Measurements from ENCODE around the gene THBS1. TPM values are rescaled to one million over a fixed set of nuclear protein-coding genes. Genes with fewer than 3 reads are reported as not detected.

The THBS1 gene
- total RNA-seq, 1 experiment from 2014 or later, result 499 TPM

DNA sequence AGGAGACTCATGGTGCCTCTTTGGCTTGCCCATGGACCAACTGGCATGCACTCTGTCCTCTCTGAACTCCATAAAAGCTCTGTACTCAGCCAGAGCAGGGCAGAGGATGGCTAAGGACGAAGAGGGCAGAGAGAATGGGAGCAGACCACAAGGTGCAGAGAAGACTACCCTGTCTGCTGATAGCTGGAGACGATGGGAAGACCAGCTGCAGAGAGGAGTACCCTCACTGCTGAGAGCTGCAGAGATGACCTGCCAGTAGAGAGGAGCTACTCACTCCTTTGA, 65.0 kb downstream of the THBS1 start:
- Histone ChIP-seq H3K36me3 (no peaks in the 10 kb centered on the region), H3K9me3 (replicated peaks) (no peaks in the 10 kb centered on the region), H3K4me3 (no peak overlapping the region), H3K27ac (no peak overlapping the region), H3K4me1 (replicated peaks) (peaks cover 23% of the 10 kb centered on the region), H3K27me3 (replicated peaks) (no peaks in the 10 kb centered on the region)
- DNase-seq (ENCODE audit: low read depth in 1 of 2, low spot score in 2 of 2), result no peak

DNA sequence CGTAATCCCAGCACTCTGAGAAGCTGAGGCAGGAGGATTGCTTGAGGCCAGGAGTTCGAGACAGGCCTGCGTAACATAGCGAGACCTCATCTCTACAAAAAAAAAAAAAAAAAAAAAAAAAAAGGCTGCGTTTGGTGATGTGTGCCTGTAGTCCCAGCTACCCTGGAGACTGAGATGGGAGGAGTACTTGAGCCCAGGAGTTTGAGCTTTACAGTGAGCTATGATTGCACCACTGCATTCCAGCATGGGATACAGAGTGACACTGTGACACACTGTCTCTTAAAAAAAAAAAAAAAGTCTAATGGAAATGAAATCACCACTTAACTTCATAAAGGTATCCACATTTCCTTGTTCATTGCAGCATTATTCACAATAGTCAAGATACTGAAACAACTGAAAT, 65.5 kb downstream of the THBS1 start:
- Histone ChIP-seq H3K27me3 (replicated peaks) (no peaks in the 10 kb centered on the region), H3K36me3 (no peaks in the 10 kb centered on the region)
- no peak for DNase-seq (ENCODE audit: low read depth in 1 of 2, low spot score in 2 of 2)

More for the DNA sequence above, 65.5 kb downstream of the THBS1 start:
- Histone ChIP-seq H3K27ac (no peak overlapping the region), H3K4me3 (no peak overlapping the region), H3K4me1 (replicated peaks) (peaks cover 18% of the 10 kb centered on the region), H3K9me3 (replicated peaks) (no peaks in the 10 kb centered on the region)

Other genes with a start within 250 kb of the THBS1 start
- 0.79 and 3.9 TPM in 2 replicates for gene FSIP1, start 201.8 kb downstream of the THBS1 start, total RNA-seq (2014; rRNA removed; shearing (Covaris generic))

Measured in SJSA1 (cell line).